ENCODE measurements around the gene BAHCC1.

Gene BAHCC1

GRCh38 chr17:81440051-81440471 lies 44.8 kb downstream of the BAHCC1 start:
- Histone ChIP-seq H3K4me1 (ENCODE audit: control insufficient read depth, insufficient read depth, low read length, poor library complexity, severe bottlenecking) (peaks cover 3% of the 10 kb centered on the region), H3K4me3 (ENCODE audit: extremely low read depth, insufficient read depth, low read length, poor library complexity, severe bottlenecking) (no peak overlapping the region), H3K36me3 (ENCODE audit: control insufficient read depth, insufficient read depth, low read length) (no peaks in the 10 kb centered on the region), H3K9me3 (ENCODE audit: control insufficient read depth, low read length) (no peaks in the 10 kb centered on the region), H3K27ac (ENCODE audit: low read depth, low read length, severe bottlenecking) (no peak overlapping the region)
- 94 to 98% methylated on average over 3 to 8 of the region's 14 CpGs for WGBS, 2 experiments (ENCODE audit: insufficient coverage in 2 of 2)

GRCh38 chr17:81440511-81441244 lies 45.4 kb downstream of the BAHCC1 start:
- H3K4me3 ChIP-seq (ENCODE audit: extremely low read depth, insufficient read depth, low read length, poor library complexity, severe bottlenecking) = no peak overlapping the region
- no peak overlapping the region for H3K27ac ChIP-seq (ENCODE audit: low read depth, low read length, severe bottlenecking)
- H3K36me3 ChIP-seq (ENCODE audit: control insufficient read depth, insufficient read depth, low read length) = no peaks in the 10 kb centered on the region
- no peaks in the 10 kb centered on the region for H3K9me3 ChIP-seq (ENCODE audit: control insufficient read depth, low read length)
- 59 to 66% methylated on average over 19 to 24 of the region's 24 CpGs for WGBS, 2 experiments (ENCODE audit: insufficient coverage in 2 of 2)
- H3K4me1 ChIP-seq (ENCODE audit: control insufficient read depth, insufficient read depth, low read length, poor library complexity, severe bottlenecking) = peaks cover 3% of the 10 kb centered on the region

GRCh38 chr17:81442791-81443190 lies 47.5 kb downstream of the BAHCC1 start:
- H3K4me1 ChIP-seq (ENCODE audit: control insufficient read depth, insufficient read depth, low read length, poor library complexity, severe bottlenecking) = no peaks in the 10 kb centered on the region
- peaks cover 8% of the 10 kb centered on the region for H3K36me3 ChIP-seq (ENCODE audit: control insufficient read depth, insufficient read depth, low read length)
- H3K27ac ChIP-seq (ENCODE audit: low read depth, low read length, severe bottlenecking) = no peak overlapping the region
- no peaks in the 10 kb centered on the region for H3K9me3 ChIP-seq (ENCODE audit: control insufficient read depth, low read length)
- WGBS, 2 experiments (ENCODE audit: insufficient coverage in 2 of 2) = 96 to 99% methylated on average over 12 to 17 of the region's 17 CpGs
- no peak overlapping the region for H3K4me3 ChIP-seq (ENCODE audit: extremely low read depth, insufficient read depth, low read length, poor library complexity, severe bottlenecking)

- no peak overlapping the region for H3K4me3 ChIP-seq (ENCODE audit: extremely low read depth, insufficient read depth, low read length, poor library complexity, severe bottlenecking)
- no peak overlapping the region for H3K27ac ChIP-seq (ENCODE audit: low read depth, low read length, severe bottlenecking)
- WGBS, 2 experiments (ENCODE audit: insufficient coverage in 2 of 2) = 95 to 96% methylated on average over 19 to 20 of the region's 20 CpGs
- H3K9me3 ChIP-seq (ENCODE audit: control insufficient read depth, low read length) = no peaks in the 10 kb centered on the region
- H3K4me1 ChIP-seq (ENCODE audit: control insufficient read depth, insufficient read depth, low read length, poor library complexity, severe bottlenecking) = no peaks in the 10 kb centered on the region
- H3K36me3 ChIP-seq (ENCODE audit: control insufficient read depth, insufficient read depth, low read length) = peaks cover 9% of the 10 kb centered on the region
Observed at GRCh38 chr17:81443269-81443668, 48.0 kb downstream of the BAHCC1 start.

GRCh38 chr17:81444610-81445339 lies 49.5 kb downstream of the BAHCC1 start:
- no peaks in the 10 kb centered on the region for H3K9me3 ChIP-seq (ENCODE audit: control insufficient read depth, low read length)
- no peaks in the 10 kb centered on the region for H3K4me1 ChIP-seq (ENCODE audit: control insufficient read depth, insufficient read depth, low read length, poor library complexity, severe bottlenecking)
- peaks cover 9% of the 10 kb centered on the region for H3K36me3 ChIP-seq (ENCODE audit: control insufficient read depth, insufficient read depth, low read length)
- H3K4me3 ChIP-seq (ENCODE audit: extremely low read depth, insufficient read depth, low read length, poor library complexity, severe bottlenecking) = no peak overlapping the region
- WGBS, 2 experiments (ENCODE audit: insufficient coverage in 2 of 2) = 86 to 96% methylated on average over 19 of the region's 27 CpGs
- H3K27ac ChIP-seq (ENCODE audit: low read depth, low read length, severe bottlenecking) = no peak overlapping the region

GRCh38 chr17:81445642-81446503 lies 50.6 kb downstream of the BAHCC1 start:
- WGBS, 2 experiments (ENCODE audit: insufficient coverage in 2 of 2) = 89 to 94% methylated on average over 19 to 23 of the region's 30 CpGs
- no peaks in the 10 kb centered on the region for H3K4me1 ChIP-seq (ENCODE audit: control insufficient read depth, insufficient read depth, low read length, poor library complexity, severe bottlenecking)
- H3K9me3 ChIP-seq (ENCODE audit: control insufficient read depth, low read length) = no peaks in the 10 kb centered on the region
- H3K4me3 ChIP-seq (ENCODE audit: extremely low read depth, insufficient read depth, low read length, poor library complexity, severe bottlenecking) = no peak overlapping the region
- peaks cover 9% of the 10 kb centered on the region for H3K36me3 ChIP-seq (ENCODE audit: control insufficient read depth, insufficient read depth, low read length)
- no peak overlapping the region for H3K27ac ChIP-seq (ENCODE audit: low read depth, low read length, severe bottlenecking)

- H3K4me3 ChIP-seq (ENCODE audit: extremely low read depth, insufficient read depth, low read length, poor library complexity, severe bottlenecking) = no peak overlapping the region
- H3K4me1 ChIP-seq (ENCODE audit: control insufficient read depth, insufficient read depth, low read length, poor library complexity, severe bottlenecking) = no peaks in the 10 kb centered on the region
- WGBS, 2 experiments (ENCODE audit: insufficient coverage in 2 of 2) = 94 to 96% methylated on average over 19 to 22 of the region's 25 CpGs
- H3K36me3 ChIP-seq (ENCODE audit: control insufficient read depth, insufficient read depth, low read length) = peaks cover 9% of the 10 kb centered on the region
- H3K9me3 ChIP-seq (ENCODE audit: control insufficient read depth, low read length) = no peaks in the 10 kb centered on the region
- H3K27ac ChIP-seq (ENCODE audit: low read depth, low read length, severe bottlenecking) = no peak overlapping the region
Observed at GRCh38 chr17:81447331-81447933, 52.2 kb downstream of the BAHCC1 start.

GRCh38 chr17:81448442-81448841 lies 53.2 kb downstream of the BAHCC1 start:
- Histone ChIP-seq H3K4me3 (ENCODE audit: extremely low read depth, insufficient read depth, low read length, poor library complexity, severe bottlenecking) (no peak overlapping the region), H3K27ac (ENCODE audit: low read depth, low read length, severe bottlenecking) (no peak overlapping the region), H3K9me3 (ENCODE audit: control insufficient read depth, low read length) (no peaks in the 10 kb centered on the region), H3K4me1 (ENCODE audit: control insufficient read depth, insufficient read depth, low read length, poor library complexity, severe bottlenecking) (no peaks in the 10 kb centered on the region), H3K36me3 (ENCODE audit: control insufficient read depth, insufficient read depth, low read length) (peaks cover 9% of the 10 kb centered on the region)
- 98% methylated on average over 18 to 24 of the region's 25 CpGs for WGBS, 2 experiments (ENCODE audit: insufficient coverage in 2 of 2)

GRCh38 chr17:81448950-81449349 lies 53.7 kb downstream of the BAHCC1 start:
- WGBS, 2 experiments (ENCODE audit: insufficient coverage in 2 of 2) = 95% methylated on average over 10 to 11 of the region's 12 CpGs

GRCh38 chr17:81449351-81449750 lies 54.1 kb downstream of the BAHCC1 start:
- WGBS, 2 experiments (ENCODE audit: insufficient coverage in 2 of 2) = 89 to 91% methylated on average over 6 to 7 of the region's 8 CpGs
- Histone ChIP-seq H3K4me3 (ENCODE audit: extremely low read depth, insufficient read depth, low read length, poor library complexity, severe bottlenecking) (no peak overlapping the region), H3K9me3 (ENCODE audit: control insufficient read depth, low read length) (no peaks in the 10 kb centered on the region), H3K27ac (ENCODE audit: low read depth, low read length, severe bottlenecking) (no peak overlapping the region), H3K36me3 (ENCODE audit: control insufficient read depth, insufficient read depth, low read length) (peaks cover 9% of the 10 kb centered on the region), H3K4me1 (ENCODE audit: control insufficient read depth, insufficient read depth, low read length, poor library complexity, severe bottlenecking) (no peaks in the 10 kb centered on the region)

More at GRCh38 chr17:81448950-81449349, 53.7 kb downstream of the BAHCC1 start:
- no peak overlapping the region for H3K4me3 ChIP-seq (ENCODE audit: extremely low read depth, insufficient read depth, low read length, poor library complexity, severe bottlenecking)
- peaks cover 9% of the 10 kb centered on the region for H3K36me3 ChIP-seq (ENCODE audit: control insufficient read depth, insufficient read depth, low read length)
- no peaks in the 10 kb centered on the region for H3K9me3 ChIP-seq (ENCODE audit: control insufficient read depth, low read length)
- no peak overlapping the region for H3K27ac ChIP-seq (ENCODE audit: low read depth, low read length, severe bottlenecking)
- H3K4me1 ChIP-seq (ENCODE audit: control insufficient read depth, insufficient read depth, low read length, poor library complexity, severe bottlenecking) = no peaks in the 10 kb centered on the region
